AG09319 (cell line): ENCODE results near the gene TSPAN5.

Experiments
- DNase-seq: peaks from one replicate; pipeline ENCODE4 v3.0.0-alpha.2; 2010; ENCODE audit warnings: low read depth; ENCODE audit errors: extremely low read depth
- TF ChIP-seq, protein P1 (sequence below): IDR thresholded peaks from 2 replicates; pipeline ENCODE4 v1.5.1; 2011; ENCODE audit warnings: low read depth, mild to moderate bottlenecking, inconsistent platforms, low read length, moderate library complexity

TSPAN5 gene

DNA sequence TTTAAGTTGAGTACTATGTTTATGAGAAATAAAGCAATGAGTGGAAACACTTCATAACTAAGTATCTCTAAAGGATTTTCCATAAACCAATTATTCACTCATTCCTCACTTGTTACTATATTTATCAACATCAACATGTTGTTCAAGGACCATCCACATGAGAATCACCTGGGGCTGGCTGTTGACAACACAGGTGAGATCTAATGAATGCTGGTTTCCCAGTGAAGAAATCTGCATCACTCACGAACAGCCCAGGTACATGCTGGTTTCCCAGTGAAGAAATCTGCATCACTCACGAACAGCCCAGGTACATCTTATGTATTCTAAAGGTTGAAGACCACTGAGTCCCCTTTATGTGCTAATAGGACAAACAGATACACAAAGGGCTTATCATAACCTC lies 32.5 kb downstream of the TSPAN5 start:
- no peak for DNase-seq
- TF ChIP-seq, protein P1, sequence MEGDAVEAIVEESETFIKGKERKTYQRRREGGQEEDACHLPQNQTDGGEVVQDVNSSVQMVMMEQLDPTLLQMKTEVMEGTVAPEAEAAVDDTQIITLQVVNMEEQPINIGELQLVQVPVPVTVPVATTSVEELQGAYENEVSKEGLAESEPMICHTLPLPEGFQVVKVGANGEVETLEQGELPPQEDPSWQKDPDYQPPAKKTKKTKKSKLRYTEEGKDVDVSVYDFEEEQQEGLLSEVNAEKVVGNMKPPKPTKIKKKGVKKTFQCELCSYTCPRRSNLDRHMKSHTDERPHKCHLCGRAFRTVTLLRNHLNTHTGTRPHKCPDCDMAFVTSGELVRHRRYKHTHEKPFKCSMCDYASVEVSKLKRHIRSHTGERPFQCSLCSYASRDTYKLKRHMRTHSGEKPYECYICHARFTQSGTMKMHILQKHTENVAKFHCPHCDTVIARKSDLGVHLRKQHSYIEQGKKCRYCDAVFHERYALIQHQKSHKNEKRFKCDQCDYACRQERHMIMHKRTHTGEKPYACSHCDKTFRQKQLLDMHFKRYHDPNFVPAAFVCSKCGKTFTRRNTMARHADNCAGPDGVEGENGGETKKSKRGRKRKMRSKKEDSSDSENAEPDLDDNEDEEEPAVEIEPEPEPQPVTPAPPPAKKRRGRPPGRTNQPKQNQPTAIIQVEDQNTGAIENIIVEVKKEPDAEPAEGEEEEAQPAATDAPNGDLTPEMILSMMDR = no peak

DNA sequence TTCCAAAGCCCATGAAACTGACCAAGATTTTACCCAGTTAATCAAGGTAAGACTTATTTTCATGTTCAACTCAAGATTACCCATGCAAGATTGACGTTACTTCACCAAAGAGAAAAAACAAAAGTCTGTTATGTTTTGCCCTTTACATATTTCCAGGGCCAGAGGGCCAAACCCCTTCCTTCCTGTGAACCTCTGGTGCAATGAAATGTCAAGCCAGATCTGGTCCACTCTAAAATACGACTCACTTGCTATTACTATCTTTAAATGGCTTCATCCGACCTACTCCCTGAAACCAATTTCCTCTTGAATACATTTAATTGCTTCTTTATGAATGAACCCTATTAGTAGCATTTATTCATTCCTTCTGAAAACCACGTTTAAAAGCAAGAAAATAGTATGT lies 33.0 kb downstream of the TSPAN5 start:
- no peak for DNase-seq
- TF ChIP-seq, protein P1 = no peak

DNA sequence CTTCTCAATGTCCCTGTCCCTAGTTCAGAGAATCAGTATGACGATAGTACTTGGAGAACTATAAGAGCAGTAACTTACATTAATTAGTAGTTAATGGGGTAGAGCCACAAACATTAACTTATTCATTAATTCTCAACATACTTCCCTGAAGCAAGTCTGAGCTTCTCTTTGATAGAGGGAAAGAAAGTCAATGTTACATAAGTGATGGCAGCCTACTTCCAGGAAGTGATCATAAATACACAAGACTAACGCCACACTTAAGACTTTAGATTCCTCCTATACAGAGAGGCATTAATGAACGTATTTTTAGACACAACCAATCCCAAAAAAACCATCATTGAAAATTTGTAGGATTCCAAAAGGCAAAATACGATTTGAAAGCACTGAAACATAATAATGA lies 33.8 kb downstream of the TSPAN5 start:
- no peak for DNase-seq
- TF ChIP-seq, protein P1 = no peak

DNA sequence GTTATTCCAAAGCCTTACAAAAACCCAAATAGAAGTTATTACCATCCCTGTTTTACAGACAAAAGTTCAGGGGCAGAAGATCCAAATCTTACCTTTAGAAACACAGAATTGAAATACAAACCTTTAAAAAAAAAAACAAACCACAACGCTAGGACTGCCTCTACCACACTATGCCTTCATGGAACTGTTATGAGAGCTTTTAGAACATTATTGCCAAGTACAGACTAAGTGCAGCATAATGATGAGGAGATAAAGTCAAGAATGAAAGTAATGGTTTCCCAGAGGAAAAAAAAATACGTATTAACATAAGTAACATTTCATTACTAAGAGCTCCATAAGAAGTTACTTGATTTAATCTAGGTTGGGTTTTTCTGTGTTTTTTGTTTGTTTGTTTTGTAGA lies 34.3 kb downstream of the TSPAN5 start:
- no peak for DNase-seq
- TF ChIP-seq, protein P1 = no peak

DNA sequence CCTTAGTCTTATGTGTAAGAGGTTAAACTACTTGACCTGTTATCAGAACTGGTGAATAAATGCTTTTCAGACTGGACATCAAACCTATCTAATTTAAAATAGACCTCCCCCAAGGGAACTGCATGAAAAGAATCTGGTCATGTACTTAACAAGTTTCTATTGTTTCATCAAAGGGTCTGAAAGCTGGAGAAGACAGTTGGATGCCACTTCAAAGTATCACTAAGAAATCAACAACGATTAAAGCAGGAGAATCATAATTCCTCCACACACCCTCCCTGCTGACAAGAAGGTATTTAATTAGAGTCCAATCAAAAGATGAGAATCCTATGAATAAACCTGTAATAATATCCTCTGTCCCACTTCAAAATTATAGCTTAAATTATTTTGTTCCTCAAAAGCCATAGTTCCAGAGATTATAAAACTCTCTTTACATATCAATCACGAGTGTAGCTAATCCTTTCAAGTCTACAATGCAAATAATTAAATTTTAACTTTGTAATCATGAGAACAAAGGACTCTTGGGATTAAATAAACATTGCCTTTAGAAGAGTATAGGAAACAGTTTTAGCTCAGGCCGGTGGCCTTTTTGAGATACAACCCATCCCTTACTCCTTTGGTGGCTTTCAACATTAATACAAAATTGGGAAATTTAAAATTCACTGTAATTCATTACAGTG lies 35.1 kb downstream of the TSPAN5 start:
- DNase-seq = no peak
- TF ChIP-seq, protein P1 = no peak

DNA sequence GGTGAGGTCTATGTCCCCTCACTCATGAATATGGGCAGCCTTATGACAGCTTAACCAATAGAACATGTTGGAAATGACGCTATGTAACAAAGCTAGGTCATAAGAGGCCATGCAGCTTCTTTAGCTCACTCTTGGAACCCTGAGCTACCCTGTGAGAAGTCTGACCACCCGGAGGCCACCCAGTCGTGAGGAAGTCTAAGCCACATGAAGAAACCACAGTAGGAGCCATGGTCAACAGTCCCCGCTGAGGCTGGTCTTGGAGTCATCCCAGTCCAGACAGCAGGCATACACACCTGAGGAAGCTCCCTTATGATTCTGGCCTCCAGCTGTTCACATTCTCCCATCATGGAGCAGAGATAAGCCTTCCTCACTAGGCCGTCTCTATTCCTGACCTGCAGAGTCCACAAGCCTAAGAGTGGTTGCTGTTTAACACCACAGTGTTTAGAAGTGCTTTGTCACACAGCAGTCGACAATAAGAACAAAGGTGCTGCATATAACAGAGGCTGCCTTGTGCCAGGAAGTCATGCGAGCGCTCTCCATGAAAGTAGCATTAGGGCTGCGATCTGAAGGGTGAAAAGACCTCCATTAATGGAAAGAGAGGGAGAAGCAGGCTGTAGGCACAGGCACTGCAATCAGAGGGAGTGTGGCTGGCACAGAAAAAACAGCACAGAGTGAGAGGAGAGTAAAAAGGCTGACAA lies 38.2 kb downstream of the TSPAN5 start:
- TF ChIP-seq, protein P1 = no peak
- DNase-seq = no peak

DNA sequence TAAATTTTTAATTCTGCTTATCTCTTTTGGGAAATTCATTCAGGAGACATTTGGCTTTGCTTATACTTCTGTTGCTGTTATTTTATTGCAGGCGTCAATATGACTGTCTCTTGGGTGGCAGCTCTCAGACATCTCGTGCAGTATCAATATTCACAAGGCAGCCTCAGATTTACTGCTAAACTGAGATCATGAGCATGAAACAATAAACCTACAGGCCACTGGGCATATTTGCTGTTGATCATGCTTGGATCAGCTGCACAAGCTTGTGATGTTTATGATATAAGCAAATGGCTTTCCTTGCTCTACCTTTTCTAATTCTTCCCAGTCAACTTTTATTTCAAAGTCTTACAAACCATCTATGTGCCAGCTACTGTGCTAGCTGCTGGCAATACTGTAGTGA lies 39.2 kb downstream of the TSPAN5 start:
- no peak for DNase-seq
- TF ChIP-seq, protein P1 = no peak
